ENCODE data around the gene VHLL.

DNA sequence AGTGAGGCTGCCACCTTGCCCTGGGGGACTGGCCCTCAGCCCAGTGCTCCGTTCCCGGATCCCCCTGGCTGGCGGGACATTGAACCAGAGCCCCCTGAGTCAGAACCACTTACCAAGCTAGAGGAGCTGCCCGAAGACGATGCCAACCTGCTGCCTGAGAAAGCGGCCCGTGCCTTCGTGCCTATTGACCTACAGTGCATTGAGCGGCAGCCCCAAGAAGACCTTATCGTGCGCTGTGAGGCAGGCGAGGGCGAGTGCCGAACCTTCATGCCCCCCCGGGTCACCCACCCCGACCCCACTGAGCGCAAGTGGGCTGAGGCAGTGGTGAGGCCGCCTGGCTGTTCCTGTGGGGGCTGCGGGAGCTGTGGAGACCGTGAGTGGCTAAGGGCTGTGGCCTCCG lies 13.7 kb downstream of the VHLL start:
- TF ChIP-seq, protein P1, sequence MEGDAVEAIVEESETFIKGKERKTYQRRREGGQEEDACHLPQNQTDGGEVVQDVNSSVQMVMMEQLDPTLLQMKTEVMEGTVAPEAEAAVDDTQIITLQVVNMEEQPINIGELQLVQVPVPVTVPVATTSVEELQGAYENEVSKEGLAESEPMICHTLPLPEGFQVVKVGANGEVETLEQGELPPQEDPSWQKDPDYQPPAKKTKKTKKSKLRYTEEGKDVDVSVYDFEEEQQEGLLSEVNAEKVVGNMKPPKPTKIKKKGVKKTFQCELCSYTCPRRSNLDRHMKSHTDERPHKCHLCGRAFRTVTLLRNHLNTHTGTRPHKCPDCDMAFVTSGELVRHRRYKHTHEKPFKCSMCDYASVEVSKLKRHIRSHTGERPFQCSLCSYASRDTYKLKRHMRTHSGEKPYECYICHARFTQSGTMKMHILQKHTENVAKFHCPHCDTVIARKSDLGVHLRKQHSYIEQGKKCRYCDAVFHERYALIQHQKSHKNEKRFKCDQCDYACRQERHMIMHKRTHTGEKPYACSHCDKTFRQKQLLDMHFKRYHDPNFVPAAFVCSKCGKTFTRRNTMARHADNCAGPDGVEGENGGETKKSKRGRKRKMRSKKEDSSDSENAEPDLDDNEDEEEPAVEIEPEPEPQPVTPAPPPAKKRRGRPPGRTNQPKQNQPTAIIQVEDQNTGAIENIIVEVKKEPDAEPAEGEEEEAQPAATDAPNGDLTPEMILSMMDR (conservative IDR thresholded peaks at IDR 0.05; ENCODE audit: low read depth, low read length): no peak
- TF ChIP-seq EZH2 (IDR thresholded peaks at IDR 0.05; ENCODE audit: low read length, unreplicated experiment): no peak
- TF ChIP-seq EZH2phosphoT487 (IDR thresholded peaks at IDR 0.05; ENCODE audit: borderline replicate concordance, low read length): no peak
